Breast epithelium (tissue), 3 donors: Measurements from ENCODE around the gene DENND2C.

Experiments used
- POLR2AphosphoS5 ChIP-seq, 3 donors: sonication (generic); formaldehyde crosslinking; IDR thresholded peaks; one replicate each; pipeline ENCODE4 v1.6.1; 2017; ENCODE audit warnings: antibody characterized with exemption in 3 of 3
- TF ChIP-seq, protein P1 (sequence below), 3 donors: fragments of 450-650 bp; IDR thresholded peaks; one replicate each; pipeline ENCODE4 v1.5.1; 2016 to 2017; ENCODE audit warnings: antibody characterized with exemption in 3 of 3, mild to moderate bottlenecking in 3 of 3, moderate library complexity in 3 of 3

DNA sequence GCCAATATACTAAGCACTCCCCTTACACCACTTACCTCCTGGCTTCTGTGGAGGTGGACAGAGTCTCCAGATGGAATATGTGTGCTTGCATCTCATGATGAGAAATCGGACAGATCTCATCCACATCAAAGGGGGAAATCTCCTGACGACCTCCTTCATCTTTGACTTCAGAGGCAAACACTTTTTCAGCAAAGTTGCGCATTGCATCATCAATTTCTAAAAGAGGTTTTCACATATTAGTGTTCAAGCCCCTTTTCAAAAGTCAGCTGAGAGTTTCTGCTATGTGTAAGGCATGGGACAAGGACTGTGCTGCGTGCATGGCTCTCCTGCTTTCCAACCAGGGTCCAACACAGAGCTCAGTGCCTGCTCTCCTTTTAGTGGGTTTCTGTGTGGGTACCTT is 18.7 kb upstream of the DENND2C start:
- TF ChIP-seq, protein P1, sequence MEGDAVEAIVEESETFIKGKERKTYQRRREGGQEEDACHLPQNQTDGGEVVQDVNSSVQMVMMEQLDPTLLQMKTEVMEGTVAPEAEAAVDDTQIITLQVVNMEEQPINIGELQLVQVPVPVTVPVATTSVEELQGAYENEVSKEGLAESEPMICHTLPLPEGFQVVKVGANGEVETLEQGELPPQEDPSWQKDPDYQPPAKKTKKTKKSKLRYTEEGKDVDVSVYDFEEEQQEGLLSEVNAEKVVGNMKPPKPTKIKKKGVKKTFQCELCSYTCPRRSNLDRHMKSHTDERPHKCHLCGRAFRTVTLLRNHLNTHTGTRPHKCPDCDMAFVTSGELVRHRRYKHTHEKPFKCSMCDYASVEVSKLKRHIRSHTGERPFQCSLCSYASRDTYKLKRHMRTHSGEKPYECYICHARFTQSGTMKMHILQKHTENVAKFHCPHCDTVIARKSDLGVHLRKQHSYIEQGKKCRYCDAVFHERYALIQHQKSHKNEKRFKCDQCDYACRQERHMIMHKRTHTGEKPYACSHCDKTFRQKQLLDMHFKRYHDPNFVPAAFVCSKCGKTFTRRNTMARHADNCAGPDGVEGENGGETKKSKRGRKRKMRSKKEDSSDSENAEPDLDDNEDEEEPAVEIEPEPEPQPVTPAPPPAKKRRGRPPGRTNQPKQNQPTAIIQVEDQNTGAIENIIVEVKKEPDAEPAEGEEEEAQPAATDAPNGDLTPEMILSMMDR (IDR thresholded peaks at IDR 0.05): no peak
- no peak for TF ChIP-seq POLR2AphosphoS5 (IDR thresholded peaks at IDR 0.05)
